Measurements from ENCODE around the gene FLNB.

DNA sequence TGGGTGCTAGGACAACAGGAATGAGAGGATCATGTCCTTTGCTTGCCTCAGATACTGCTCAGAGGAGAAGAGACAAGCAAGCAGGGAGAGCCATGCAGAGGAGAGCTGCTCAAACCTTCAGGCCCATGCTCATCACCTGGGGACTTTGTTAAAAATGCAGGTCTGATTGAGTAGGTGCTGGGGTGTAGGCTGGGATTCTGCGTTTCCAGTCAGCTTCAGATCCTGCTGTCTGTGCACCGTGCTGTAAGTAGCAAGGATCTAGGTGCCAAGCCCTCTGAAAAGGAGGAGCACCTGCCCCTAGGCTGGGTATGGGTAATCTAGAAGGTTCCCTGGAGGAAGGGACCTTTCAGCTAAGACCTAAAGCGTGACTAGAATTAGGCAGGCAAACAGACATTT is 7.3 kb downstream of the FLNB start:
- TF ChIP-seq, protein P1, sequence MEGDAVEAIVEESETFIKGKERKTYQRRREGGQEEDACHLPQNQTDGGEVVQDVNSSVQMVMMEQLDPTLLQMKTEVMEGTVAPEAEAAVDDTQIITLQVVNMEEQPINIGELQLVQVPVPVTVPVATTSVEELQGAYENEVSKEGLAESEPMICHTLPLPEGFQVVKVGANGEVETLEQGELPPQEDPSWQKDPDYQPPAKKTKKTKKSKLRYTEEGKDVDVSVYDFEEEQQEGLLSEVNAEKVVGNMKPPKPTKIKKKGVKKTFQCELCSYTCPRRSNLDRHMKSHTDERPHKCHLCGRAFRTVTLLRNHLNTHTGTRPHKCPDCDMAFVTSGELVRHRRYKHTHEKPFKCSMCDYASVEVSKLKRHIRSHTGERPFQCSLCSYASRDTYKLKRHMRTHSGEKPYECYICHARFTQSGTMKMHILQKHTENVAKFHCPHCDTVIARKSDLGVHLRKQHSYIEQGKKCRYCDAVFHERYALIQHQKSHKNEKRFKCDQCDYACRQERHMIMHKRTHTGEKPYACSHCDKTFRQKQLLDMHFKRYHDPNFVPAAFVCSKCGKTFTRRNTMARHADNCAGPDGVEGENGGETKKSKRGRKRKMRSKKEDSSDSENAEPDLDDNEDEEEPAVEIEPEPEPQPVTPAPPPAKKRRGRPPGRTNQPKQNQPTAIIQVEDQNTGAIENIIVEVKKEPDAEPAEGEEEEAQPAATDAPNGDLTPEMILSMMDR (conservative IDR thresholded peaks at IDR 0.05) = no peak
- no peak for TF ChIP-seq ZFX (IDR thresholded peaks at IDR 0.05)
